ENCODE results near the gene TRIM38.
"Not testable (repeated sequence)": the region's sequence is repeated elsewhere in the genome, so short reads cannot be mapped to it uniquely, and the experiment has no call there.

The TRIM38 gene

DNA sequence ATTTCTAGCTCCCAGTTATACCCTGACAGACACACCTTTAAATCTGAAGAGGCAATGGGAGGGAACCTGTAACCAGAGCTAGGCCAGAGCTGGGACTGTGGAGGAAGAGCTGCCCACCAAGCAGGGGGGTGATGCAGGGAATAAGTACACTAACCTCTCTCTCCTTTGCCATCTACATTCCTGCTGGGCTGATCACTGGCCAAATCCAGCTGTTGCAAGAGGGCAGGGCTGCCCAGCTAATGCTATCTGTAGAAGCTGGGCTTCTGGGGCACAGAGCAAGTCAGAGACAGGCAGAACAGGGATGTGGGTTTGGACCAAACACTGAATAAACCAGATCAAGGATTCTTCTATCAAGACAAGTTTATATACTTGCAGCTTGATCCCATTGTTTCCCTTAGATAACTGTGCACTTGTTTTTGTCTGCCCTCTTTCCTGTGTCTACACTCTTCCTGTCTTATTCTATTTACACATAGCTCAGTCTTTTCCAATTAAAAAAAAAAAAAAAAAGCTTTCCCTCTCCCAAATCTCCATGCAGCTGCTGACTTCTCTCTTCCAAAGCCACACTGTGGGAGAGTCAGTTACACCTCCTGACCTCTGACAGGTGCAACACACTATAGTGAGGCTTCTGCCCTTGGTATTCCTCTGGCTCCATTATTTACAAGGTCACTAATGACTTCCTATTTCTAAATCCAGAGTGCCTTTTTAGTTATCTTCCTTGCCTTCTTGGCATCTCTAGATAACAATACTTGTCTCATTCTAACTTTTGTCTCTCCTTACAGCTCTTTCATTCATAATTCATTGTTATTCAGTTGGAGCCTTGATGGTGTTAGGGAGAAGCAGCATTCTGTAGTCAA, 43.7 kb downstream of the TRIM38 start:
- no peak for DNase-seq (ENCODE audit: low read depth in 2 of 2)

DNA sequence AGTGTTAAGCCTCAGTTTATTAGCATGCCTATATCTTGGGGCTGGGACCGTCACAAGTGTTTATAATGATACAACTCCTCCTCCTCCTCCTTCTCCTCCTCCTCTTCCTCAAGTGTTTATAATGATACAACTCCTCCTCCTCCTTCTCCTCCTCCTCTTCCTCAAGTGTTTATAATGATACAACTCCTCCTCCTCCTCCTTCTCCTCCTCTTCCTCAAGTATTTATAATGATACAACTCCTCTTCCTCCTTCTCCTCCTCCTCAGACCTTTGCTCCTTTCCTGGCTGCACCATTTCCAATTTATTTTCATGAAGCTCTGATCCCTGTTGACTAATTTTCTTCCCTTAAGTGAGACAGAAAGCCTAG, 44.3 kb downstream of the TRIM38 start:
- not testable (repeated sequence) for DNase-seq (ENCODE audit: low read depth in 2 of 2)

DNA sequence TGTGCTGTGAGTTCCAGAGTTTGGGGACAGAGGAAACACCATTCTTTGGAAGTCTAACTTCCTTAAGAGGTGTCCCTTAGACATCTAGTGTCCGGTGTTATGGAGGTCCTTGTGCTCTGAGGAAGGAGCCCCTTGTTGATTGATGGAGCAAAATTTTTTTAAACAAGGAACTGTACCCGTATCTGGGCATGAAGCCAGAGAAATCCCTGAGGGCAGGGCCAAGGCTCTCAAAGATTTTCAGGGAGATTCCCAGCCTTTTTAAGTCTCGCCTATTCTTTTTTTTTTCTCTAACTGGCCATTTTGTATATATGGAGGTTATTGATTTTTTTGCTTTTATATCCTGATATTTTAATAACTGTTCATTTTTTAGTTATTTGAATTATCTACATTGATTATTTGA, 45.9 kb downstream of the TRIM38 start:
- no peak for DNase-seq (ENCODE audit: low read depth in 2 of 2)

DNA sequence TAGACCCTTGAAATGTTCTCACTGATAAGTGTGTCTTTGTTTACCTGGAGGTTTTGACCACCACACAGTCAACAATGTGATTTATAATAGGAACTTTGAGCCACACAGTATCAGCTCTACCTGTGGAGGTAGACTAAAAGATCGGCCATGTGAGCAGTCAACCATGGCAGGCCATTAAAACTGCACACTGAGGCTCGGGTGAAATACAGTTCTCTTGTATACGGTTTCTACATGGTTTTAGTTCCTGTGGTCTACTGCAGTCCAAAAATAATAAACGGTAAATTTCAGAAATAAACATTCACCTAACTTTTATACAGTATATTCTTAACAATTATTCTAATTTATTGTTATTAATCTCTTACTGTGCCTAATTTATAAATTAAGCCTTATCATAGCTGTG, 47.2 kb downstream of the TRIM38 start:
- no peak for DNase-seq (ENCODE audit: low read depth in 2 of 2)

DNA sequence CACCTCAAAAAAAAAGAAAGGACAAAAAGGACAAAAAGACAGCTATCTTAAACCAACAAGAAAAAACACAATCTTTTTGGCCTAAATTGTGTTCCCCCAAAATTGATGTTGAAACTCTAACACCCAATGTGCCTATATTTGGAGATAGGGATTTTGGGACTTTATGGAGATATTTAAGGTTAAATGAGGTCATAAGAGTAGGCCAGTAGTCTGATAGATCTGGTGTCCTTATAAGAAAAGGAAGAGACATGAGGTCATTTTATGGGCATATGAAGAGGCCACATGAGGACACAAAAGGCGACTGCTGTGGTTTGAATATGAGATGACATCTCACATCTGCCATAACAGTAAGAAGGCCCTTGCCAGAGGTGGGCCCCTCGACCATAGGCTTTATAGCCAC, 49.5 kb downstream of the TRIM38 start:
- no peak for DNase-seq (ENCODE audit: low read depth in 2 of 2)

DNA sequence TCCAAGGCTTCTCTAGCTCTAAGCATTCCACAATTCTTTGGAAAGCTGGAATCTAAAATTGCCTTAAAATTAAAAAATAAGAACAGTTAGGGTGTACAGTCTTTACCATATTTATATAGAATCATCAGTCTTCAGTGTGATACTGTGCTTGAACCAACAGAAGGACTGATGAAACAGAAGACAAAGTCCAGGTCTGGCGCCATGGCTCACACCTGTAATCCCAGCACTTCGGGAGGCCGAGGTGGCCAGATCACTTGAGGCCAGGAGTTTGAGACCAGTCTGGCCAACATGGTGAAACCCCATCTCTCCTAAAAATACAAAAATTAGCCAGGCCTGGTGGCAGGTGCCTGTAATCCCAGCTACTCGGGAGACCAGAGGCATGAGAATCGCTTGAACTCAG, 51.8 kb downstream of the TRIM38 start:
- not testable (repeated sequence) for DNase-seq (ENCODE audit: low read depth in 2 of 2)

DNA sequence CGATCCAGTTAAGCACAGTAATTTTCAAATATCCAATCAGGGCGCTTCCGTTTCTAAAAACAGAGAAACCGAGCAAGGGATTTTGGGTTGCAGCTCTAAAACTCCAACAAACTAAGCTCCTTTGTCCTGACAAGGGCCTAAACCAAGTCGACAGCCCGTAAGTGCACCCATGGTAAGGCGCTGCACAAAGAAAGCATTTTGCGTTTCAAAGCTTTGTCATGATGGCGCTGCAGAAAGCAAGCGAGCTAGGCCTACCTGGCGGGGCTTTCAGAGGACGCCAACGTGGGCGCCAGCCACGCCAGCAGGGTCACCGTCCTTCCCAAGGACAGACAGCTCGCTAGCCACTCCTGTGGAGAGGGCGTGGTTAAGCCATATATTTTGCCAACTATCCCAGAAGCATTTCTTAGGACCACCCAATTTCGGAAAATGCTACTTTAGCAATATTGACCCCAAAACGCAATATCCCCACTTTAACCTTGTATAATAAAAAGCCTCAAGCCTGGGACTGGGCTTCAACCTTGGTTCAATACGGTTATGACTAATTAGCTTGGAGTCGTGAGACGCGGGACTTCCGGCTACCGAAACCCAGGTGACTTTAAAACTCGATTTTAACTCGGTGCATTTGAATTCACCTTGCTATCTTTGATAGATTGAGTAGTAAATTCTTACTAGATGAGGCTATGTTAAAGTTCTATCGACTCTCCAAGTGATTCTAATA, 53.8 kb downstream of the TRIM38 start:
- no peak for DNase-seq (ENCODE audit: low read depth in 2 of 2)

DNA sequence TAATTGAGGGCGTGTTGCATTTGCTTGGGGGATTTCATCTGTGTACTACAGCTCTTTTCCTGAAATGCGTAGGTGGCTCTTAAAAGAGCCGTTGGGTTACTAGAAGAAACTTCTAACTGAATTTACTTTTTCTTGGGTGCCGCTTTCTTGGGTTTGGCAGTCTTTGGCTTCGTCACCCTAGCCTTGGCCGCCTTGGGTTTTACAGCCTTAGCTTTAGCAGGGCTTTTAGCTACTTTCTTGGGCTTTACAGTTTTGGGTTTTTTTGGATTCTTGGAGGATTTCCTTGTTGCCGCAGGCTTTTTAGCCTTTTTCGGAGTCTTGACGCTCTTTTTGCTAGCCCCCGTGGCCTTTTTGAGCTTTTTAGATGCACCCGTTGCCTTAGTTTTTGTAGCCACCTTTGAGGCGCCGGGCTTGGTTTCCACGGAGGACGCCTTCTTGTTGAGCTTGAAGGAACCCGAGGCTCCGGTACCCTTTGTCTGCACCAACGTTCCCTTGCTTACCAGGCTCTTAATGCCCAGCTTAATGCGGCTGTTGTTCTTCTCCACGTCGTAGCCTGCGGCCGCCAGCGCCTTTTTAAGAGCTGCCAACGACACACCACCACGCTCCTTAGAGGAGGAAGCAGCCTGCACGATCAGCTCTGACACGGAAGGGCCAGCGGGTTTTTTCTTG, 54.5 kb downstream of the TRIM38 start:
- no peak for DNase-seq (ENCODE audit: low read depth in 2 of 2)

DNA sequence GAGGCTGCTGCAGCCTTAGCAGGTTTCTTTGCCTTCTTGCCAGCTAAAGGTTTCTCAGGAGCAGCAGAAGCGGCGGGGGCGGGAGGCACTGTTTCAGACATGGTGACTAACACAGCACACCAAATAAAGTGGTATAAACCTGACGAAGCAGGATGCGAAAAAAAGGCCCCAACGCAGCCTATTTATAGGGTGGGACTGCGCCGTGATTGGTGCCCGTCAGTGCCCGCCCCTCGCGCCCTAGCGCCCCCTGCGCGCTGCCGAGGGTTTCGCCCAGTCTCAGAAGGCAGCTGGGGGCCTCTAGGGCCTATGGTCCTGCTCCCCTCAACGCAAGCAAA, 55.0 kb downstream of the TRIM38 start:
- peak; percentile 85 to 86 for DNase-seq (ENCODE audit: low read depth in 2 of 2)

DNA sequence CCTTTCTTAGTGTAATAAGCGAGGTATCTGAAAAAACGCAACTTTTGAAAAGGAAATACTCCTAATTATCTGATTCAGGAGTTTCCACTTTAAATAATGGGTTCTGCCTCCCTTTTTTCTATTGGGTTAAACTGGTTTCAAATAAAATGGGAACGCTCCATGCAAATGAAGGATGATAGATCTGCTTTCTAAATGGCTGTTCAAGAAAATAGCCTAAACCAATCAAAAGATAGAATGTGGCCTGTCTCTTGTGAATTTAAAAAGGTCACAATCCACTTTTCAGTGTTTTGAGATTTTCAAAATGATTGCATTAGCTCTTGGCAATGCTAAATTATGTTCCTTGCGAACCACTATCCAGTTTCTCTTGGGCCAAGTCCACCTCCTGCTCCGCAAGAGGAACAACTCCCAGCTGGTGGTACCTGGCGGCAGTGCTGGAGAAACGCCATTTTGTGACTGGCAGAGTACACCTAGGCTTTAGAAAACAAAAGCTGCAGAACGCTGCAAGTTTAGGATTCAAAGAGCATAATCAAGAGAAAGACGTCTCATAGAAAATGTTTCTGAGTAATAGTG, 56.7 kb downstream of the TRIM38 start:
- no peak for DNase-seq (ENCODE audit: low read depth in 2 of 2)

DNA sequence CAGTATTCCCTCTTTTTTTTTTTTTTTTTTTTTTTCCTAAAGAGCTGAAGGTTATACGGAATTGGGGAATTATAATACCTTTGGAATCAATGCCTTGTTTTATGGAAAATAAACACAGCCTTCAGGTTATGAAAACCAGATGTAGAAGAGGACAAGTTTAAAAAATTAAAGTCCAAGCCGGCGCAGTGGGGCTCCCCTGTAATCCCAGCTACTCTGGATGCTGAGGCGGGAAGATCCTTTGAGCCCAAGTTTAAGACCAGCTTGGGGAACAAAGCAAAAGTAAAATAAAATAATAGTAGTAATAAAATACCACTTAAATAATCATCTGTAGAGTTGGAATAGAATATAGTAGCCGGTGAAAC, 57.3 kb downstream of the TRIM38 start:
- no peak for DNase-seq (ENCODE audit: low read depth in 2 of 2)

DNA sequence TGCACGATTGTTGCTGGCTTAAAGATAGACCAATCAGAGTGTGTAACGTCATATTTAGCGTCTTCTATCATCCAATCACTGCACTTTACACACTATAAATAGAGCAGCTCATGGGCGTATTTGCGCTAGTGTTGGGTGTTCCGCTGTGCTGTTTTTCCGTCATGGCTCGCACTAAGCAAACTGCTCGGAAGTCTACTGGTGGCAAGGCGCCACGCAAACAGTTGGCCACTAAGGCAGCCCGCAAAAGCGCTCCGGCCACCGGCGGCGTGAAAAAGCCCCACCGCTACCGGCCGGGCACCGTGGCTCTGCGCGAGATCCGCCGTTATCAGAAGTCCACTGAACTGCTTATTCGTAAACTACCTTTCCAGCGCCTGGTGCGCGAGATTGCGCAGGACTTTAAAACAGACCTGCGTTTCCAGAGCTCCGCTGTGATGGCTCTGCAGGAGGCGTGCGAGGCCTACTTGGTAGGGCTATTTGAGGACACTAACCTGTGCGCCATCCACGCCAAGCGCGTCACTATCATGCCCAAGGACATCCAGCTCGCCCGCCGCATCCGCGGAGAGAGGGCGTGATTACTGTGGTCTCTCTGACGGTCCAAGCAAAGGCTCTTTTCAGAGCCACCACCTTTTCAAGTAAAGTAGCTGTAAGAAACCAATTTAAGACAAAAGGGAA, 57.9 kb downstream of the TRIM38 start:
- peak; percentile 57 to 62 for DNase-seq (ENCODE audit: low read depth in 2 of 2)

DNA sequence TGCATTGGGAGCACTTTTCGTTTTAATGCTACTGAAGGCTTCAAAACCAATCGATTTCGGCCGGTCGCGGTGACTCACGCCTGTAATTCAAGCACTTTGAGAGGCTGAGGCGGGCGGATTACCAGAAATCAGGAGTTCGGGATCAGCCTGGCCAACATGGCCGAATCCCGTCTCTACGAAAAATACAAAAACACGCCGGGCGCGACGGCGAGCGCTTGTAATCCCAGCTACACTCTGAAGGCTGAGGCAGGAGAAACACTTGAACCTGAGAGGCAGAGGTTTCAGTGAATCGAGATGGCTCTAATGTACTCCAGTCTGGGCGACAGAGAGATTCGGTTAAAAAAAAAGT, 58.4 kb downstream of the TRIM38 start:
- DNase-seq (ENCODE audit: low read depth in 2 of 2), result peak; percentile 53 to 71

DNA sequence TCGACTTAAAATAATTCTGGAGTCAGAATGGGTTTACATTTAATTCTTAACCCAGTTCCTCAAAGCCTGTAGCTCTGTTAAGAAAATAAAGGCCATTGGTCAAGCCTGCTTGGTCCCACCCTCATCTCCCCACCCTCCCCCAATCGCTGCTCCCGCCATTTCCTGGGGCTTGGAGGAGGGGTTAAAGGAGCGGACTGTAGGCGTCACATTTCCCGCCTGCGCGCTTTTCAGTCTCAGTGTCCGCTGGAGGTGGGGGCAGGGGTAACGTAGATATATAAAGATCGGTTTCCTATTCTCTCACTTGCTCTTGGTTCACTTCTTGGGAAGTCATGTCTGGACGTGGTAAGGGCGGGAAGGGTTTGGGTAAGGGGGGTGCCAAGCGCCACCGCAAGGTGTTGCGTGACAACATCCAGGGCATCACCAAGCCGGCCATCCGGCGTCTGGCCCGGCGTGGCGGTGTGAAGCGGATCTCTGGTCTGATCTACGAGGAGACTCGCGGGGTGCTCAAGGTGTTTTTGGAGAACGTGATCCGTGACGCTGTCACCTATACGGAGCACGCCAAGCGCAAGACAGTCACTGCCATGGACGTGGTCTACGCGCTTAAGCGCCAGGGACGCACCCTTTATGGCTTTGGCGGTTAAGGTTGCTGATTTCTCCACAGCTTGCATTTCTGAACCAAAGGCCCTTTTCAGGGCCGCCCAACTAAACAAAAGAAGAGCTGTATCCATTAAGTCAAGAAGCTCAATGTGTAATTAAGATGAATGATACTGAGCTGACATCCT, 58.9 kb downstream of the TRIM38 start:
- peak; percentile 86 to 90 for DNase-seq (ENCODE audit: low read depth in 2 of 2)

DNA sequence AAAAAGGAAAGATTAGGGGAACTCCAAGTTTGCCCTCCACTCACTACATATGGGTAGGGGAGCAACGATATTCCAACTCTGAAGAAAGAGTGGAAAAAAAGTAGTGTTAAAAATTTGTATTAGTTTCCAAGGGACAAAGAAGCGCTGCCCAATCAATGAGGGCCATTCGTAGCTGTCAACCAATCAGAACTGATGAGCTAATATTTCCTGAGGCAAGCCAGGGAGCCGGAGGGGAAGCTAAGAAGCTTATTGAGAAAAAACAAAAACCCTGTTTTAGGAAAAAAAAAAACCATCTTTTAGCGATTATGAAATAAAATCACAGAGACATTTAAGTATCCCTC, 59.5 kb downstream of the TRIM38 start:
- no peak for DNase-seq (ENCODE audit: low read depth in 2 of 2)

DNA sequence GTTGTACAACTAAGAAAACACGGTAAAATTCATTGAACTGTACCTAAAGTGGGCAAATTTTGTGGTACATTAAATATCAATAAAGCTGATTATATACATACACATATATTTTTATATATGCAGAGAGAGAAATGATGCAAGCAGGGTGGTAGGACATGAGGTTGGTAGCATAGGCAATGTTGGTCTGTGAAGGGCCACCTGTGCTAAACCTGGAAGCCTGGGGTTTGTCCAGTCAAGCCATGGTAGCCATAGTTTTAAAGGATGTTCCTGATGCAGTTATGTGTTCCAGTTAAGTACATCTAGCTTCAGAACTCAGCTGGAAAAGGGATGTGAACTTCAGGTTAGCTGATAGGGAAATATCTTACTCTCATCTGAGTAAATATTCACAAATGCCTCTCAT, 60.1 kb downstream of the TRIM38 start:
- DNase-seq (ENCODE audit: low read depth in 2 of 2), result no peak

DNA sequence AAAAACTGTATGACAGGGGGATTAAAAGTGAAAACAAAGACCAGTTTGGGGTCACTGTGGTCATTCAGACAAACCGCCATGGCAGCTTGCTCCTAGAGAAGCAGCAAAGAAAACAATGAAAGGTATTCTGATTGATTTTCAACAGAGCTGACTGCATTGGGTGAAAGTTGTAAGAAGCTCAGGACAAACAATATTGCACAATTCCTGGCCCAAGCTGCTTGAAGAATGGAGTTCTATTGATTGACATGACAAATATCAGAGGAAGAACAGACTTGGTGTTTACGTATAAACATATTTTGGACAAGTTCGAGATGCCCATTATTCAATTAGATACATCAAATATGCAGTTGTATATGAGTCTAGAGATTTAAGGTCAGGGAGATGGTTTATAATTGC, 62.0 kb downstream of the TRIM38 start:
- DNase-seq (ENCODE audit: low read depth in 2 of 2), result no peak

DNA sequence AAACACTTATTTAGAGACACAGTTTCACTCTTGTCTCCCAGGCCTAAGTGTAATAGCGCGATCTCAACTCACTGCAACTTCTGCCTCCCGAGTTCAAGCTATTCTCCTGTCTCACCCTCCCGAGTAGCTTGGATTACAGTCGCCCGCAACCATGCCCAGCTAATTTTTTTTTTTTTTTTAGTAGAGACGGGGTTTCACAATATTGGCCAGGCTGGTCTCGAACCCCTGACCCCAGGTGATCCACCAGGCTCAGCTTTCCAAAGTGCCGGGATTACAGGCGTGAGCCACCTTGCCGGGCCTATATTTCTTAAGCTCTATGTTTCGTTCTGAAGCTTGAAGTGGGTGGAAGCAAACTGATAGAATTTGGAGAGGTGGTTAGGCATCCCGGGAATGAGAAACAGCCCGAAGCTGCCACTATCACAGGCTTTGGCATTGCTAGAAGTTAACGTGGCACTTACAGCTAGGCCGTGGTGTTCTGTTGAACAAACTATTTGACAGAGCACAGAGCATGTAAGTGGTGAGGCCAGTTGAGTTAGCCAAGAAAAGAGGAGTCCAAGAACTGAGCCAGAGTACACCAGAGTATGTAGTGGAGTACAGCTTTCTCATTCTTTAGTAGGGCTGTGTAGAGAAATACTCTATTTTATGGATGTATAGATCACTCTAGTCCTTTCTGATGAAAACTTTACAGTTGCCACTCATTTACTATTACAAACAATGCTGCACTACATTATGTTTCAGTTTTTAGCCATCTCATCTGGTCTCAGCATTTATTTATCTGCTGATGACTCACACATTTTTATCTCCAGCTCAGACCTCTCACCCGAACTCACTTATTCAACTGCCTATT, 62.7 kb downstream of the TRIM38 start:
- DNase-seq (ENCODE audit: low read depth in 2 of 2), result no peak

DNA sequence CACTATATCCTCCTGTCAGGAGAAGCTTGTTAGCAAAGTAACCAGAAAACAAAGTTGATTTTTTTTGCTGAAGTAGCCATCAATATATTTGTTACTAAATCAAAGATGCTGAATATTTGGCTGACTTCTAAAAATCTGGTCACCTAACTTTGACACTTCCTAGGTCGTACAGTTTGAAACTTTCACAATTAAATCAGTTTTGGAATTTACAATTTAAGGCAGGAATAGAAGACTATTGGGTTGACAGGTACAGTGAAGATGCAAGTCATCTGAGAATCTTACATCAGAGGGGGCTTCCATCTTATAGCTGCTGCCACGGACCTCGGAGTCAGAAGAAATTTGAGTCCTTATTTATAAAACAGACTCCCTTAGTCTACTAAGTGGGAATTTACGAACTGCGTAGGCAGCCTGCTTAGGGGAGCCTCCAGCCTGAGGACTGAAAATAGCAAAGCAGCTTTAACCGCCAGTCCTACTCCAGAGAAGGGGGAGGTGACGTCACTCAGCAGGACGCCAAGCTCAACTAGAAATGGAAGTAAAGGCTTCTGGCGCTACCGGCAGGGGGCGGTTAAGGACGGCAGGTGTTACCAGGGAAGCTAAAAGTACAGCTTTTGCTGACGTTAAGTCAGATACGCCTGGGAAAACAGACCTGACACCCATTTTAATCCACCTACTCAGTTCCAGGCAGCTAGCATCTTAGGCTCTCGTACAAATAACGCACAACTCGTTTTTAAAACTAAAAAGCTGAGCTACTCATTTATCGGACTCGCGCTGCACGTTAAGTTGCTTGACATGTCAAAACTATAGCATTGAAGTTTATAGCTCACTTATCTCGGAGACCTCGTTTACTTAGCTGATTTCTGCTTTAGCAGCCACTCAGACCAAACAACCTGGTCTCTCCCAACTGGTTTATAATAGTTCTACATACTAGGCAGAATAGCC, 63.6 kb downstream of the TRIM38 start:
- DNase-seq (ENCODE audit: low read depth in 2 of 2), result peak; percentile 90

Data from stimulated activated CD4-positive, alpha-beta T cell treated with anti-CD3 and anti-CD28 coated beads, Interleukin-15, amount 100 ng/mL, for 48 hours (primary cell).